HepG2 (cell line): Measurements from ENCODE around the gene GPC6. TPM values are rescaled to one million over a fixed set of nuclear protein-coding genes. Genes with fewer than 3 reads are reported as not detected.

Experiments used
- ARID2 ChIP-seq: sonication (generic); formaldehyde crosslinking; IDR thresholded peaks from 2 replicates; pipeline ENCODE4 v1.8.1; 2022; ENCODE audit warnings: mild to moderate bottlenecking, missing genetic modification reagents, borderline replicate concordance
- HHEX ChIP-seq: IDR thresholded peaks from 2 replicates; pipeline ENCODE4 v1.6.1; 2016; ENCODE audit warnings: control low read depth
- ISX ChIP-seq: sonication (generic); formaldehyde crosslinking; conservative IDR thresholded peaks from 2 replicates; pipeline ENCODE4 v1.5.0; 2020; ENCODE audit warnings: missing genetic modification reagents
- MATR3 ChIP-seq: sonication (generic); formaldehyde crosslinking; IDR thresholded peaks from 2 replicates; pipeline ENCODE4 v1.4.0; 2020; ENCODE audit warnings: missing genetic modification reagents
- MED8 ChIP-seq: sonication (generic); formaldehyde crosslinking; IDR thresholded peaks from 2 replicates; pipeline ENCODE4 v1.8.1; 2023; ENCODE audit warnings: mild to moderate bottlenecking, missing genetic modification reagents; ENCODE audit not compliant: insufficient replicate concordance
- PHF8 ChIP-seq: sonication (generic); formaldehyde crosslinking; IDR thresholded peaks from 2 replicates; pipeline ENCODE4 v1.5.0; 2020; ENCODE audit warnings: missing genetic modification reagents
- RFXANK ChIP-seq: IDR thresholded peaks from 2 replicates; pipeline ENCODE4 v1.6.1; 2016
- SAFB2 ChIP-seq: sonication (generic); formaldehyde crosslinking; IDR thresholded peaks from 2 replicates; pipeline ENCODE4 v1.5.1; 2020; ENCODE audit warnings: missing genetic modification reagents, low read depth, mild to moderate bottlenecking, borderline replicate concordance
- ZNF253 ChIP-seq: sonication (generic); formaldehyde crosslinking; IDR thresholded peaks from 2 replicates; pipeline ENCODE4 v1.8.0; 2022; ENCODE audit warnings: mild to moderate bottlenecking, missing genetic modification reagents, borderline replicate concordance
- ZNF33A ChIP-seq: sonication (generic); formaldehyde crosslinking; IDR thresholded peaks from 2 replicates; pipeline ENCODE4 v1.5.1; 2020; ENCODE audit warnings: missing genetic modification reagents, mild to moderate bottlenecking, moderate library complexity, borderline replicate concordance
- polyA plus RNA-seq, 8 experiments: library from polyadenylated mRNA; depleted of rRNA in 3 of 8; stranded (reverse) in 7 of 8; unstranded in 1 of 8; fragments of >200 nt; fragmentation: Illumina TruSeq in 4 of 8; extraction: Trizol in 4 of 8; gene quantifications; 2 replicates each; pipeline versions ENCODE4 v1.2.1 to v1.2.3, GENCODE V29; 2011 to 2016; ENCODE audit warnings: low read depth in 4 of 8, missing spikeins in 1 of 8, mixed read lengths in 1 of 8; ENCODE audit not compliant: insufficient read depth in 1 of 8
- total RNA-seq, 5 experiments: library from RNA; depleted of rRNA; stranded (reverse); fragments of >200 nt; fragmentation: Illumina TruSeq; extraction: Trizol; gene quantifications; 2 replicates each; pipeline ENCODE4 v1.2.3, GENCODE V29; 2016; ENCODE audit warnings: low read depth in 1 of 5
- TF ChIP-seq, protein P1 (sequence below): sonication (generic); formaldehyde crosslinking; IDR thresholded peaks from 2 replicates; pipeline ENCODE4 v1.9.0; 2022; ENCODE audit warnings: low read depth, missing genetic modification reagents
- TF ChIP-seq, protein P2 (sequence below): sonication (generic); IDR thresholded peaks from 2 replicates; pipeline ENCODE4 v1.6.1; 2016; ENCODE audit warnings: low read depth, borderline replicate concordance
- TF ChIP-seq, protein P3 (sequence below): sonication (generic); formaldehyde crosslinking; IDR thresholded peaks from 2 replicates; pipeline ENCODE4 v1.9.0; 2021; ENCODE audit warnings: mild to moderate bottlenecking, missing genetic modification reagents
- TF ChIP-seq, protein P4 (sequence below): sonication (generic); formaldehyde crosslinking; IDR thresholded peaks from 2 replicates; pipeline ENCODE4 v1.5.0; 2020; ENCODE audit warnings: missing genetic modification reagents
- TF ChIP-seq, protein P5 (sequence below): sonication (generic); formaldehyde crosslinking; IDR thresholded peaks from 2 replicates; pipeline ENCODE4 v1.5.1; 2020; ENCODE audit warnings: mild to moderate bottlenecking, missing genetic modification reagents, borderline replicate concordance
- TF ChIP-seq, protein P6 (sequence below): sonication (generic); formaldehyde crosslinking; IDR thresholded peaks from 2 replicates; pipeline ENCODE4 v1.5.0; 2020; ENCODE audit warnings: missing genetic modification reagents
- TF ChIP-seq, protein P7 (sequence below): sonication (generic); formaldehyde crosslinking; IDR thresholded peaks from 2 replicates; pipeline ENCODE4 v1.4.0; 2020; ENCODE audit warnings: mild to moderate bottlenecking, missing genetic modification reagents

GPC6 gene
- total and polyA plus RNA-seq, 2 of the 13 experiments (the other 11 are each of a cell fraction or from before 2014, with no cell fraction given), result 24.5 to 33.9 TPM

DNA sequence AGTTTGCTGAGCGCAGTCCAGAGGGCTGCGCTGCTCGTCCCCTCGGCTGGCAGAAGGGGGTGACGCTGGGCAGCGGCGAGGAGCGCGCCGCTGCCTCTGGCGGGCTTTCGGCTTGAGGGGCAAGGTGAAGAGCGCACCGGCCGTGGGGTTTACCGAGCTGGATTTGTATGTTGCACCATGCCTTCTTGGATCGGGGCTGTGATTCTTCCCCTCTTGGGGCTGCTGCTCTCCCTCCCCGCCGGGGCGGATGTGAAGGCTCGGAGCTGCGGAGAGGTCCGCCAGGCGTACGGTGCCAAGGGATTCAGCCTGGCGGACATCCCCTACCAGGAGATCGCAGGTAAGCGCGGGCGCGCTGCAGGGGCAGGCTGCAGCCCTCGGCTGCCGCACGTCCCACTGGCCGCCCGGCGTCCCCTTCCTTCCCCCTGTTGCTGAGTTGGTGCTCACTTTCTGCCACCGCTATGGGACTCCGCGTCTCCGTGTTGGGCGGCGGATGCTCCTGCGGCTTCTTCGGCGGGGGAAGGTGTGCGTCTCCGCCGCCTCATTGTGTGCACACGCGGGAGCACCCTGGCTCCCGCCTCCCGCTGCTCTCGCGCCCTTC lies 772 bp downstream of the GPC6 start (continued):
- TF ChIP-seq, protein P1, sequence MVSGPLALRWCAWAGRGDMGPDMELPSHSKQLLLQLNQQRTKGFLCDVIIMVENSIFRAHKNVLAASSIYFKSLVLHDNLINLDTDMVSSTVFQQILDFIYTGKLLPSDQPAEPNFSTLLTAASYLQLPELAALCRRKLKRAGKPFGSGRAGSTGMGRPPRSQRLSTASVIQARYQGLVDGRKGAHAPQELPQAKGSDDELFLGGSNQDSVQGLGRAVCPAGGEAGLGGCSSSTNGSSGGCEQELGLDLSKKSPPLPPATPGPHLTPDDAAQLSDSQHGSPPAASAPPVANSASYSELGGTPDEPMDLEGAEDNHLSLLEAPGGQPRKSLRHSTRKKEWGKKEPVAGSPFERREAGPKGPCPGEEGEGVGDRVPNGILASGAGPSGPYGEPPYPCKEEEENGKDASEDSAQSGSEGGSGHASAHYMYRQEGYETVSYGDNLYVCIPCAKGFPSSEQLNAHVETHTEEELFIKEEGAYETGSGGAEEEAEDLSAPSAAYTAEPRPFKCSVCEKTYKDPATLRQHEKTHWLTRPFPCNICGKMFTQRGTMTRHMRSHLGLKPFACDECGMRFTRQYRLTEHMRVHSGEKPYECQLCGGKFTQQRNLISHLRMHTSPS (CRISPR knock-in tag), result no peak
- TF ChIP-seq, protein P2, sequence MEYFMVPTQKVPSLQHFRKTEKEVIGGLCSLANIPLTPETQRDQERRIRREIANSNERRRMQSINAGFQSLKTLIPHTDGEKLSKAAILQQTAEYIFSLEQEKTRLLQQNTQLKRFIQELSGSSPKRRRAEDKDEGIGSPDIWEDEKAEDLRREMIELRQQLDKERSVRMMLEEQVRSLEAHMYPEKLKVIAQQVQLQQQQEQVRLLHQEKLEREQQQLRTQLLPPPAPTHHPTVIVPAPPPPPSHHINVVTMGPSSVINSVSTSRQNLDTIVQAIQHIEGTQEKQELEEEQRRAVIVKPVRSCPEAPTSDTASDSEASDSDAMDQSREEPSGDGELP, result no peak
- TF ChIP-seq, protein P3, sequence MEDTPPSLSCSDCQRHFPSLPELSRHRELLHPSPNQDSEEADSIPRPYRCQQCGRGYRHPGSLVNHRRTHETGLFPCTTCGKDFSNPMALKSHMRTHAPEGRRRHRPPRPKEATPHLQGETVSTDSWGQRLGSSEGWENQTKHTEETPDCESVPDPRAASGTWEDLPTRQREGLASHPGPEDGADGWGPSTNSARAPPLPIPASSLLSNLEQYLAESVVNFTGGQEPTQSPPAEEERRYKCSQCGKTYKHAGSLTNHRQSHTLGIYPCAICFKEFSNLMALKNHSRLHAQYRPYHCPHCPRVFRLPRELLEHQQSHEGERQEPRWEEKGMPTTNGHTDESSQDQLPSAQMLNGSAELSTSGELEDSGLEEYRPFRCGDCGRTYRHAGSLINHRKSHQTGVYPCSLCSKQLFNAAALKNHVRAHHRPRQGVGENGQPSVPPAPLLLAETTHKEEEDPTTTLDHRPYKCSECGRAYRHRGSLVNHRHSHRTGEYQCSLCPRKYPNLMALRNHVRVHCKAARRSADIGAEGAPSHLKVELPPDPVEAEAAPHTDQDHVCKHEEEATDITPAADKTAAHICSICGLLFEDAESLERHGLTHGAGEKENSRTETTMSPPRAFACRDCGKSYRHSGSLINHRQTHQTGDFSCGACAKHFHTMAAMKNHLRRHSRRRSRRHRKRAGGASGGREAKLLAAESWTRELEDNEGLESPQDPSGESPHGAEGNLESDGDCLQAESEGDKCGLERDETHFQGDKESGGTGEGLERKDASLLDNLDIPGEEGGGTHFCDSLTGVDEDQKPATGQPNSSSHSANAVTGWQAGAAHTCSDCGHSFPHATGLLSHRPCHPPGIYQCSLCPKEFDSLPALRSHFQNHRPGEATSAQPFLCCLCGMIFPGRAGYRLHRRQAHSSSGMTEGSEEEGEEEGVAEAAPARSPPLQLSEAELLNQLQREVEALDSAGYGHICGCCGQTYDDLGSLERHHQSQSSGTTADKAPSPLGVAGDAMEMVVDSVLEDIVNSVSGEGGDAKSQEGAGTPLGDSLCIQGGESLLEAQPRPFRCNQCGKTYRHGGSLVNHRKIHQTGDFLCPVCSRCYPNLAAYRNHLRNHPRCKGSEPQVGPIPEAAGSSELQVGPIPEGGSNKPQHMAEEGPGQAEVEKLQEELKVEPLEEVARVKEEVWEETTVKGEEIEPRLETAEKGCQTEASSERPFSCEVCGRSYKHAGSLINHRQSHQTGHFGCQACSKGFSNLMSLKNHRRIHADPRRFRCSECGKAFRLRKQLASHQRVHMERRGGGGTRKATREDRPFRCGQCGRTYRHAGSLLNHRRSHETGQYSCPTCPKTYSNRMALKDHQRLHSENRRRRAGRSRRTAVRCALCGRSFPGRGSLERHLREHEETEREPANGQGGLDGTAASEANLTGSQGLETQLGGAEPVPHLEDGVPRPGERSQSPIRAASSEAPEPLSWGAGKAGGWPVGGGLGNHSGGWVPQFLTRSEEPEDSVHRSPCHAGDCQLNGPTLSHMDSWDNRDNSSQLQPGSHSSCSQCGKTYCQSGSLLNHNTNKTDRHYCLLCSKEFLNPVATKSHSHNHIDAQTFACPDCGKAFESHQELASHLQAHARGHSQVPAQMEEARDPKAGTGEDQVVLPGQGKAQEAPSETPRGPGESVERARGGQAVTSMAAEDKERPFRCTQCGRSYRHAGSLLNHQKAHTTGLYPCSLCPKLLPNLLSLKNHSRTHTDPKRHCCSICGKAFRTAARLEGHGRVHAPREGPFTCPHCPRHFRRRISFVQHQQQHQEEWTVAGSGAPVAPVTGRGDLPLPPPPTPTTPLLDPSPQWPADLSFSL, result no peak
- no peak for TF ChIP-seq RFXANK (CRISPR knock-in tag)
- no peak for TF ChIP-seq ARID2
- TF ChIP-seq, protein P4, sequence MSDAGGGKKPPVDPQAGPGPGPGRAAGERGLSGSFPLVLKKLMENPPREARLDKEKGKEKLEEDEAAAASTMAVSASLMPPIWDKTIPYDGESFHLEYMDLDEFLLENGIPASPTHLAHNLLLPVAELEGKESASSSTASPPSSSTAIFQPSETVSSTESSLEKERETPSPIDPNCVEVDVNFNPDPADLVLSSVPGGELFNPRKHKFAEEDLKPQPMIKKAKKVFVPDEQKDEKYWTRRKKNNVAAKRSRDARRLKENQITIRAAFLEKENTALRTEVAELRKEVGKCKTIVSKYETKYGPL (CRISPR knock-in tag), result no peak
- TF ChIP-seq, protein P5, sequence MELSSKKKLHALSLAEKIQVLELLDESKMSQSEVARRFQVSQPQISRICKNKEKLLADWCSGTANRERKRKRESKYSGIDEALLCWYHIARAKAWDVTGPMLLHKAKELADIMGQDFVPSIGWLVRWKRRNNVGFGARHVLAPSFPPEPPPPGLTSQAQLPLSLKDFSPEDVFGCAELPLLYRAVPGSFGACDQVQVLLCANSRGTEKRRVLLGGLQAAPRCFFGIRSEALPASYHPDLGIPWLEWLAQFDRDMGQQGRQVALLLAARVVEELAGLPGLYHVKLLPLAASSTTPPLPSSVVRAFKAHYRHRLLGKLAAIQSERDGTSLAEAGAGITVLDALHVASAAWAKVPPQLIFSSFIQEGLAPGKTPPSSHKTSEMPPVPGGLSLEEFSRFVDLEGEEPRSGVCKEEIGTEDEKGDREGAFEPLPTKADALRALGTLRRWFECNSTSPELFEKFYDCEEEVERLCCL, result no peak
- no peak for TF ChIP-seq ISX (CRISPR knock-in tag)
- no peak for TF ChIP-seq MATR3
- TF ChIP-seq, protein P6, sequence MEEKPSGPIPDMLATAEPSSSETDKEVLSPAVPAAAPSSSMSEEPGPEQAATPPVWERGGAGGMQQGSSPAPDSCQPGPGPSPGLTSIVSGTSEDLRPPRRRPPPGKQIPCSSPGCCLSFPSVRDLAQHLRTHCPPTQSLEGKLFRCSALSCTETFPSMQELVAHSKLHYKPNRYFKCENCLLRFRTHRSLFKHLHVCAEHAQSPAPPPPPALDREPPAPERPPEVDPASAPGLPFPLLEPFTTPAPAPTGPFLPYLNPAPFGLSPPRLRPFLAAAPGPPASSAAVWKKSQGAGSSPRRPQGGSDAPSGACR (CRISPR knock-in tag), result no peak
- no peak for TF ChIP-seq ZNF253 (CRISPR knock-in tag)
- TF ChIP-seq, protein P7, sequence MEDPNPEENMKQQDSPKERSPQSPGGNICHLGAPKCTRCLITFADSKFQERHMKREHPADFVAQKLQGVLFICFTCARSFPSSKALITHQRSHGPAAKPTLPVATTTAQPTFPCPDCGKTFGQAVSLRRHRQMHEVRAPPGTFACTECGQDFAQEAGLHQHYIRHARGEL, result no peak
- no peak for TF ChIP-seq SAFB2 (CRISPR knock-in tag)
- TF ChIP-seq ZNF33A (CRISPR knock-in tag), result no peak
- no peak; the same call in 1 of the 2 replicates for TF ChIP-seq PHF8 (CRISPR knock-in tag)
- no peak for TF ChIP-seq MED8 (CRISPR knock-in tag)
- no peak for TF ChIP-seq HHEX
